SKM-1 treated with dmso at 0.1 percent for 144 hours (cell line): ENCODE measurements around the gene ATXN2L.
"Not testable (repeated sequence)": the region's sequence is repeated elsewhere in the genome, so short reads cannot be mapped to it uniquely, and the experiment has no call there.

ENCODE experiments used
- DNase-seq: peaks from one replicate; lab custom pipeline; 2025; ENCODE audit not compliant: unreplicated experiment; lab: John Stamatoyannopoulos, UW

The ATXN2L gene

GRCh38 chr16:28837672-28838557 lies 15.1 kb downstream of the ATXN2L start:
- no peak for DNase-seq

- no peak for DNase-seq
Observed at GRCh38 chr16:28838558-28838918, 15.7 kb downstream of the ATXN2L start.

- DNase-seq, result no peak
Observed at GRCh38 chr16:28839004-28839639, 16.3 kb downstream of the ATXN2L start.

- DNase-seq, result no peak
Observed at GRCh38 chr16:28839899-28840298, 17.1 kb downstream of the ATXN2L start.

- no peak for DNase-seq
Observed at GRCh38 chr16:28842696-28843095, 19.9 kb downstream of the ATXN2L start.

- no peak for DNase-seq
Observed at GRCh38 chr16:28843766-28844165, 21.0 kb downstream of the ATXN2L start.

- no peak for DNase-seq
Observed at GRCh38 chr16:28844226-28844885, 21.6 kb downstream of the ATXN2L start.

GRCh38 chr16:28845293-28845692 lies 22.5 kb downstream of the ATXN2L start:
- DNase-seq, result no peak

- no peak for DNase-seq
Observed at GRCh38 chr16:28845761-28846079, 22.9 kb downstream of the ATXN2L start.

GRCh38 chr16:28846080-28846932 lies 23.5 kb downstream of the ATXN2L start, which contains the start of gene TUFM:
Gene TUFM (minus strand): TSS chr16:28846348. CDS start chr16:28846269, 79 bp downstream.
- peak; percentile 97 for DNase-seq

- DNase-seq, result no peak
Observed at GRCh38 chr16:28846933-28847273, 24.1 kb downstream of the ATXN2L start.

- DNase-seq, result no peak
Observed at GRCh38 chr16:28858421-28858820, 35.6 kb downstream of the ATXN2L start.

GRCh38 chr16:28859326-28859725 lies 36.5 kb downstream of the ATXN2L start:
- DNase-seq, result no peak

- no peak for DNase-seq
Observed at GRCh38 chr16:28863929-28864793, 41.4 kb downstream of the ATXN2L start.

- no peak for DNase-seq
Observed at GRCh38 chr16:28865001-28865688, 42.3 kb downstream of the ATXN2L start.

- DNase-seq, result no peak
Observed at GRCh38 chr16:28865722-28866453, 43.1 kb downstream of the ATXN2L start.

GRCh38 chr16:28866454-28866804 lies 43.6 kb downstream of the ATXN2L start:
- DNase-seq, result no peak

- no peak for DNase-seq
Observed at GRCh38 chr16:28867241-28867640, 44.4 kb downstream of the ATXN2L start.

GRCh38 chr16:28867646-28868045 lies 44.8 kb downstream of the ATXN2L start:
- DNase-seq, result not testable (repeated sequence)
